ENCODE data around the gene SMYD3.

GRCh38 chr1:246300626-246301549 lies 206.2 kb downstream of the SMYD3 start:
- TF ChIP-seq CTCF (IDR thresholded peaks at IDR 0.05; ENCODE audit: low read depth, low read length, poor library complexity, severe bottlenecking): no peak
- no peak for TF ChIP-seq EZH2phosphoT487 (IDR thresholded peaks at IDR 0.05; ENCODE audit: borderline replicate concordance, low read length)

Data from DOHH2 (cell line).